SK-N-SH treated with all-trans-retinoic acid at 6 μM for 48 hours (cell line): ENCODE data around the gene TRAPPC1.

ENCODE experiments used
- BACH2 ChIP-seq: fragments of 250-450 bp; sonication (Bioruptor Pico); IDR thresholded peaks from 2 replicates; pipeline ENCODE4 v1.9.0; 2021; ENCODE audit warnings: mild to moderate bottlenecking, borderline replicate concordance
- ESRRG ChIP-seq: fragments of 250-450 bp; sonication (Bioruptor Pico); IDR thresholded peaks from 2 replicates; pipeline ENCODE4 v1.6.1; 2021; ENCODE audit warnings: mild to moderate bottlenecking
- ISL1 ChIP-seq: fragments of 250-450 bp; sonication (Bioruptor Pico); IDR thresholded peaks from 2 replicates; pipeline ENCODE4 v2.1.2; 2022; ENCODE audit warnings: mild to moderate bottlenecking, moderate library complexity
- OSR1 ChIP-seq: fragments of 250-450 bp; sonication (Bioruptor Pico); IDR thresholded peaks from 2 replicates; pipeline ENCODE4 v1.8.0; 2022; ENCODE audit warnings: moderate library complexity, mild to moderate bottlenecking, inconsistent platforms
- PATZ1 ChIP-seq: fragments of 250-450 bp; sonication (Bioruptor Pico); IDR thresholded peaks from 2 replicates; pipeline ENCODE4 v1.8.0; 2020; ENCODE audit warnings: mild to moderate bottlenecking, moderate library complexity, borderline replicate concordance
- TOX ChIP-seq: fragments of 250-450 bp; sonication (Bioruptor Pico); IDR thresholded peaks from 2 replicates; pipeline ENCODE4 v1.8.0; 2021; ENCODE audit warnings: mild to moderate bottlenecking, moderate library complexity, borderline replicate concordance
- ZC3H10 ChIP-seq: fragments of 250-450 bp; sonication (Bioruptor Pico); IDR thresholded peaks from 2 replicates; pipeline ENCODE4 v1.5.1; 2021; ENCODE audit warnings: mild to moderate bottlenecking, moderate library complexity
- ZNF70 ChIP-seq: fragments of 450-650 bp; formaldehyde crosslinking; IDR thresholded peaks from 2 replicates; pipeline ENCODE4 v1.5.0; 2020; ENCODE audit warnings: mild to moderate bottlenecking, moderate library complexity
- ZNF8 ChIP-seq: fragments of 450-650 bp; formaldehyde crosslinking; IDR thresholded peaks from 2 replicates; pipeline ENCODE4 v1.5.0; 2020; ENCODE audit warnings: mild to moderate bottlenecking, moderate library complexity
- TF ChIP-seq, protein P1 (sequence below): fragments of 250-450 bp; sonication (Bioruptor Pico); IDR thresholded peaks from 2 replicates; pipeline ENCODE4 v1.5.1; 2020; ENCODE audit warnings: low read depth, mild to moderate bottlenecking, moderate library complexity

DNA sequence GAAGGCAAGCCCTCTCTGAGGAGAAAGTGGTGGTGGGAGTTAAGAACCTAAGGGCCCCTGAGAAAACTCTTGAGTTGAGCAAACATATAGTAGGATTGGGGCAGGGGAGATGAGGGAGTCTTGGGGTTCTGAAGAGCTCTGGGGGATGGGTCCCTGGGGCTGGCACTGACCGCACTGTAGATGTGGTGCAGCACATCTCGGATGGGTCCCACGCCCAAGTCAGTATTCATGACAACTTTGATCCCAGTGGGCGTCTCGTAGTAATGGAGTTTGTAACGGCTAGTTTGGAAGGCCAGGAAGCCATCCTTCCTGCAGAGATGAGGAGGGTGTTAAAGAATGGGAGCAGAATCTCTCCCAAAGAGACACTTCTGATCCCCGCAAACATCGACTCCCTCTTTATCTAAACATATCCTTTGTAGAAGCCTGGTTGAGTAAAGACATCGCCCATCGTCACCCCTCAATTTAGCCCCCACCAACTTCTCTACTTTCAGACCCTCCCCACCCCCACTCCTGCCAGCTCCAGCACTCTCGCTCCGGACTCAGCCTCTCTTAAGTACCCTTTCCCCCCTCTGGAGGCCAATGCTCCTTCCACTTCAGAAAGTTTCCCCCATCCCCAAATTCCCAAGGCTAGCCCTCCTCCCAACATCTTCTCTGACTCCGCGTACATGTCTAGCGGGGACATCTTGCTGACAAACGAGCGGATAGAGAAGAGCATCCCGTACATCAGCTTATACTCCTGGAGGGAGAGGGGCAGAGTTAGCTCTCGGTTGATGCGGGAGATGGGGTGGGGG lies 710 bp downstream of the TRAPPC1 start:
- TF ChIP-seq PATZ1 (CRISPR knock-in tag) (no peak), ZNF8 (CRISPR knock-in tag) (no peak), ESRRG (CRISPR knock-in tag) (no peak), ISL1 (CRISPR knock-in tag) (no peak), ZNF70 (CRISPR knock-in tag) (no peak), TOX (CRISPR knock-in tag) (no peak), BACH2 (CRISPR knock-in tag) (no peak), OSR1 (CRISPR knock-in tag) (no peak), ZC3H10 (CRISPR knock-in tag) (no peak)
- TF ChIP-seq, protein P1, sequence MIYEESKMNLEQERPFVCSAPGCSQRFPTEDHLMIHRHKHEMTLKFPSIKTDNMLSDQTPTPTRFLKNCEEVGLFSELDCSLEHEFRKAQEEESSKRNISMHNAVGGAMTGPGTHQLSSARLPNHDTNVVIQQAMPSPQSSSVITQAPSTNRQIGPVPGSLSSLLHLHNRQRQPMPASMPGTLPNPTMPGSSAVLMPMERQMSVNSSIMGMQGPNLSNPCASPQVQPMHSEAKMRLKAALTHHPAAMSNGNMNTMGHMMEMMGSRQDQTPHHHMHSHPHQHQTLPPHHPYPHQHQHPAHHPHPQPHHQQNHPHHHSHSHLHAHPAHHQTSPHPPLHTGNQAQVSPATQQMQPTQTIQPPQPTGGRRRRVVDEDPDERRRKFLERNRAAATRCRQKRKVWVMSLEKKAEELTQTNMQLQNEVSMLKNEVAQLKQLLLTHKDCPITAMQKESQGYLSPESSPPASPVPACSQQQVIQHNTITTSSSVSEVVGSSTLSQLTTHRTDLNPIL (CRISPR knock-in tag) = no peak
